ES-I3 (cell line): ENCODE data around the gene LIX1L.
"Not testable (repeated sequence)": the region's sequence is repeated elsewhere in the genome, so short reads cannot be mapped to it uniquely, and the experiment has no call there.

Source experiments
- H3K36me3 ChIP-seq: 2 replicates; pipeline ENCODE4 v1.6.1; 2013; ENCODE audit warnings: mild to moderate bottlenecking, low read length, control low read depth, moderate library complexity; ENCODE audit not compliant: insufficient read depth
- H3K4me1 ChIP-seq: 2 replicates; pipeline ENCODE4 v1.6.1; 2013; ENCODE audit warnings: mild to moderate bottlenecking, control low read depth, low read length; ENCODE audit not compliant: insufficient read depth
- H3K9ac ChIP-seq: 2 replicates; pipeline ENCODE4 v1.6.1; 2013; ENCODE audit warnings: low read depth, mild to moderate bottlenecking, low read length, moderate library complexity
- H3K9me3 ChIP-seq: 2 replicates; pipeline ENCODE4 v1.6.1; 2013; ENCODE audit warnings: mild to moderate bottlenecking, low read length, moderate library complexity; ENCODE audit not compliant: control insufficient read depth, insufficient read depth

The LIX1L gene

DNA sequence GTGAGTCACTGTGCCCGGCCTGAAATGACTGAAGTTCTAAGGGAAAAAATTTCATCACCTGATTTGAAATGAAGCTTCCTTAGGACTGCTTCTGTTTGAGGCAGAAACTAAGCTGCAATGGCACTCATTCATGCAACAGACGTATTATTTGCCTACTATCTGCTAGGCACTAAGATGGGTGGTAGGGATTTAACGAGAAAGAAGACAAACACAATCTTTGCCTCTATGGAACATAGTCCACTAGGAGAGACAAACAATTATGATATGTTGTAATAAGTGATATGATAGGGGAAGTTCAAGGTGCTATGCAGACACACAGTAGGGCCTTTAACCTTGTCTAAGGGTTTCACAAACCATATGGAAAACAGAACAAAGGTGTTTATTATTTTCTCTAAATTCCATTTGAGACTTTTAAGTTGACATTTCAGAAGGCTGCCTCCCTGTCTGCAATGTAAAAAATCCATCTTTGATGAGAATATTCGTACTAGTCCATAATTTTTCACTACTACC lies 11.3 kb downstream of the LIX1L start:
- Histone ChIP-seq H3K4me1 (peaks cover 21% of the 10 kb centered on the region), H3K9ac (no peak overlapping the region), H3K9me3 (no peaks in the 10 kb centered on the region), H3K36me3 (no peaks in the 10 kb centered on the region)

DNA sequence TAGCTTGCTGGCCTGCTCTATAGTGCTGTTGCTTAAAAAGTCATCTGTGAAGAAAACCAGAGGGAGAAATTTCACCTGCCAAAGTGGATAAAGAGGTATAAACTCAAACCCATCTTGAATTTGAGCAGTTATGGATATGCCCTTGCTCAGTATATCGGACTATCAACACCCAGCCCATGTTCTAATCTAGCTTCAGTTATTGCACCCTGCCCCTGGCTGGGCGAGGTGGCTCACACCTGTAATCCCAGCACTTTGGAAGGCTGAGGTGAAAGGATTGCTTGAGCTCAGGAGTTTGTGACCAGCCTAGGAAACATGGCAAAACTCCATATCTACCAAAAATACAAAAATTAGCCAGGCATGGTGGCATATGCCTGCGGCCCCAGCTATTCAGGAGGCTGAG lies 13.3 kb downstream of the LIX1L start:
- Histone ChIP-seq H3K9ac (no peak overlapping the region), H3K36me3 (no peaks in the 10 kb centered on the region), H3K9me3 (no peaks in the 10 kb centered on the region), H3K4me1 (peaks cover 18% of the 10 kb centered on the region)

DNA sequence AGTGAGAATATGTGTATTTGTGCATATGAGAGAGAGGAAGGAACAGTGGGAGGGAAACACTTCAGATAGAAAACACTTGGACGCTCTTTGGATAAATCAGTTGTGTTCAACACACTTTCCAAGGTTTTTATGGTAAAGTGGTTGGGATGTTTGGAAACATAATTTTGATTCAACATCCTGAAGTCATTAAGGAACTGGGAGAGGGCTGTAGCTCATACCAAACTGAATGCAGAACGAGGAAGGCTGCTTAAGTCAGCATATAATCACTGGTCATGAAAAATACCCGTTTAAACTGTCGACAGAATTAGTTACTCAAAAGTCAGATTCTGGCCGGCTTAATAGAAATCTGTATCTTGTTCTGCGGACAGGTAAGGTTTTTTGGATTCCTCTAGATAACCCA lies 14.9 kb downstream of the LIX1L start:
- Histone ChIP-seq H3K36me3 (no peaks in the 10 kb centered on the region), H3K9me3 (no peaks in the 10 kb centered on the region), H3K9ac (no peak overlapping the region), H3K4me1 (peaks cover 12% of the 10 kb centered on the region)

DNA sequence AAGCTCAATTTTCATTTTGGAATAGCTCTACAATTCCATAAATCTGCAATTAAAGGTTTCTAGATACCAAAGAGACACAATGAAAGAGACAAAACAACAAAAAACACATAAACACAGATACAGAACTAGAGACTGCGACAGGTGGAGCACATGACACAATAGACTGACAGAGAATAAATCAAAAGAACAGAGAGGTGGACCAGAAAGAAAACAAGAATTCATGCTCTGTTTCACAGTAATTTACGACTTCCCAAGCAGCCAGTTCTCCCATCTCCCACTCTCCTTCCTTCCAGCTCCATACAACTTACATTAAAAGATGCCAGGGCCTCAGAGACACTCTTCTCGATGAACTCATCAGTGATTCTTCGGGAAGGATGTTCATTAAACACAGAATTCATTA lies 15.4 kb downstream of the LIX1L start:
- no peak overlapping the region for H3K9ac ChIP-seq
- no peaks in the 10 kb centered on the region for H3K9me3 ChIP-seq
- peaks cover 7% of the 10 kb centered on the region for H3K4me1 ChIP-seq
- H3K36me3 ChIP-seq: no peaks in the 10 kb centered on the region

DNA sequence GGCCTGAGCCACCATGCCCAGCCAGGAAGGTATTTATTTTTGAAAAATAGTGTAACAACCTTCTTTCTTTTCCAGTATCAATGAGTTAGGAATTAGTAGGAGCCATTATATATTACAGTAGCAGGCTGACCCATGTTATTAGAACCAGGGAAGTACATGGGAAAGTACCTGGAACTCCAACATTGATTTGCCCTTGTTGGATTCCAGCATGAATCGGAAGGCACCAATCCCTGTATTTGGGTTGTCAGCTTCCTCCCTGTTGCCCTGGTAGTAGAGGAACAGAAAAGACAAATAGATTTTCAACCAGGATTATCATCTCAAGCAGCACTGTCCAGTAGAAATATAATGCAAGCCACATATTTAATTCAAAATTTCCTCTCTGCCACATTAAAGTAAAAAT lies 20.4 kb downstream of the LIX1L start:
- Histone ChIP-seq H3K4me1 (peaks cover 8% of the 10 kb centered on the region; the same call in 1 of the 2 replicates), H3K9ac (no peak overlapping the region)

DNA sequence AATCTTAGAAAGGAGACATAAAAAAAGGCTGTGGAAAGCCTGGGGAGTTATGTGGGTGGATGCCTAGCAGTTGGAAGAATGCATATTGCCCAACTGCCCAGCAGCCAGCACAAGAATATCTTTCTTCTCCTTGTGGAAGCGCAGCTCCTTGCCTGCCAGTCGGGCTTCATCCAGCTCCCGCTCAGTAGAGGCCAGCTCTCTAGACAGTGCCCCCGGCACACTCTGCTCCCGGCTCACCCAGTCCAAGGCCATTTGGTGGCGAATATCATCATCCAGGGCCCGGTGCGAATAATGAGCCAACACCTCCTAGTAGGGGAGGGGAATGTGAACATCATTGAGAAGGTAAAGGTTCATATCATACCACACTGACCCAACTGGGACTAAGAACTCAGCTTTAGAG lies 21.6 kb downstream of the LIX1L start:
- Histone ChIP-seq H3K9me3 (no peaks in the 10 kb centered on the region), H3K4me1 (peaks cover 11% of the 10 kb centered on the region; the same call in 1 of the 2 replicates), H3K9ac (no peak overlapping the region), H3K36me3 (0 out of 2 replicates have a peak, but pooled peaks cover 3% of the 10 kb centered on the region)

More for the DNA sequence above, 20.4 kb downstream of the LIX1L start:
- Histone ChIP-seq H3K36me3 (0 out of 2 replicates have a peak, but pooled peaks cover 3% of the 10 kb centered on the region), H3K9me3 (no peaks in the 10 kb centered on the region)

DNA sequence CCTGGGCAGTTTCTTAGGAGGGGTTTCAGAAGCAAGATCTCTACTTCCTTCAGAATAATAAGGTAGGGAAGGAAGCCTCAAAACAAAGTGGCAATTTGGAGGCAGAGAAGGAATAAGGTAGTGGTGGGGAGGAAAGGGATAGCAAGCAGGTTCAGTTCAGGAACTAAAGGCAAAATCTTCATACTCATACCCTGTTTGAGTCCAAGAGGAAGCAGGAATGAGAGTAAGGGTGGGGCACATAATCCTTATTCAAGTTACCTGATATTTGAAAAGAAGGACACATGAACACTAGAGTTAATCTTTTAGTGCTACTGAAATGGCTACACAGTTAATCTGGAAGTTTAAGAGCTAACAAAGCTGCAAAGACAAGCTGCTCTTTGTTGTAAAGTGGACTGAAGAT lies 22.1 kb downstream of the LIX1L start:
- no peaks in the 10 kb centered on the region for H3K9me3 ChIP-seq
- H3K4me1 ChIP-seq: peaks cover 11% of the 10 kb centered on the region; the same call in 1 of the 2 replicates
- H3K9ac ChIP-seq: no peak overlapping the region
- H3K36me3 ChIP-seq: 0 out of 2 replicates have a peak, but pooled peaks cover 3% of the 10 kb centered on the region

DNA sequence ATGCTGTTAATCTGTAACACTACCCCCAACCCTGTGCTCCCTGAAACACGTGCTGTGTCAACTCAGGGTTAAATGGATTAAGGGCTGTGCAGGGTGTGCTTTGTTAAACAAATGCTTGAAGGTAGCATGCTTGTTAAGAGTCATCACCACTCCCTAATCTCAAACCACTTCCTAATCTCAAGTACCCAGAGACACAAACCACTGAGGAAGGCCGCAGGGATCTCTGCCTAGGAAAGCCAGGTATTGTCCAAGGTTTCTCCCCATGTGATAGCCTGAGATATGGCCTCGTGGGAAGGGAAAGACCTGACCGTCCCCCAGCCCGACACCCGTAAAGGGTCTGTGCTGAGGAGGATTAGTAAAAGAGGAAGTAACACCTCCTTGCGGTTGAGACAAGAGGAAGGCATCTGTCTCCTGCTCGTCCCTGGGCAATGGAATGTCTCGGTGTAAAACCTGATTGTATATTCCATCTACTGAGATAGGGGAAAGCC lies 25.3 kb downstream of the LIX1L start:
- H3K36me3 ChIP-seq, H3K9me3 ChIP-seq, H3K9ac ChIP-seq: not testable (repeated sequence)
- H3K4me1 ChIP-seq: peaks cover 11% of the 10 kb centered on the region; the same call in 1 of the 2 replicates

DNA sequence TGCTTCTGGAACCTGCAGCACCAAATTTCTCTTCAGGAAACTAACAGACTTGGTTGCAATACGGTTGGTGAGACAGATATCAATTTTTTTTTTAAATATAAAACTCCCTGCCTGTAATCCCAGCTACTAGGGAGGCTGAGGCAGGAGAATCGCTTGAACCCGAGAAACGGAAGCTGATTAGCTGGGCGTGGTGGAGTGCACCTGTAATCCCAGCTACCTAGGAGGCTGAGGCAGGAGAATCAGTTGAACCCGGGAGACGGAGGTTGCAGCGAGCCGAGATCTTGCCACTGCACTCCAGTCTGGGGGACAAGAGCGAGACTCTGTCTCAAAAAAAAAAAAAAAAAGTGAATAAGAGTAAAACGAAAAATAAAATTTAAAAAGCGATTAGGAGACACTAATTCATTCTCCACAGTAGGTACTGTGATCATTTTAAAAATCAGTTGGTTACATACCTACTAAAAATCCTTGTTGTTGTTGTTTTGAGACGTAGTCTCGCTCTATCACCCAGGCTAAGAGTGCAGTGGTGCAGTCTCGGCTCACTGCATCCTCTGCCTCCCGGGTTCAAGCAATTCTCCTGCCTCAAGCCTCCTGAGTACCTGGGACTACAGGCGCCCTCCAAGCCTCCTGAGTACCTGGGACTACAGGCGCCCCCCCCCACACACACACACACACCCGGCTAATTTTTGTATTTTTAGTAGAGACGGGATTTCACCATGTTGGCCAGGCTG lies 29.7 kb downstream of the LIX1L start:
- Histone ChIP-seq H3K36me3 (peaks cover 14% of the 10 kb centered on the region), H3K9ac (peak overlapping the region; percentile 94)

DNA sequence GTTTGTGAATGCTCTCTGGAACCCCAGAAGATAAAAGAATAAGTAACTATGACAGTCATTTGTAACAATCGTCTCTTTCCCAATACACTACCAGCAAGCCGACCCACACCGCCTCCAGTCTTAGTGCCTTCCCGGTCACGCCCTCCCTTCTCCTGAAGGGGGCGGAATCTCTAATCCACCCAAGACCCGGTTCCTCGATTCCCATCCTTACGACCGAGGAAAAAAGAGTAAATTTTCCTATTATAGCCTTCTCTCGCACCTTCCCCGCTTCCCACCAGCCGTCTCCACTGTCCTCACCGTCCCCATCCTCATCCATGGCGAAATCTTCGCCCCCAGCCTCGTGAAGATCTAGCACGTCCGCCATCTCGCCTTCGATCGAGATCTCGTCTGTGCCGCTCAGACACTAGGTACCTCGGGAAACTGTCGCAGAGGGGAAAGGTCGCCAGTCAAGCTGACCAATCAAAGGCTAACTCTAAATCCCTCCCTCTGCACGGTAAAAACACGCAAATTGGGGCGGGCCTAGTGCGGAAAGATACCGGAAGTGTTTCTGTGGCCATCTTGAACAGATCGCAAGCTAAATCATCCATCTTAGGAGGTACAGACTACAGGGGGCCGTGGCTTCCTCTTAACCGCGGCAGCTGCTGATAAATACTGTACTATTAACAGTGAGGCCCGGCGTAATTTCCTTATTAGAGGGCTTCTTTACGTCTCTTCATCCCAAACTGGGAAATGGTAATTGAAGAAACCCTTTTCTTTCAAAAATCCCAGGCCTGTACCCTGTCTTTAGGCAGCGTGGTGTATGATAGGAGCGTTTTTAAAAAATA lies 30.5 kb downstream of the LIX1L start, which contains the start of gene RBM8A:
Gene RBM8A (minus strand): TSS at position 422 of the 824 bp plus-strand sequence. CDS start 58 bp downstream, at position 364.
- Histone ChIP-seq H3K36me3 (peaks cover 15% of the 10 kb centered on the region), H3K4me1 (peaks cover 8% of the 10 kb centered on the region), H3K9me3 (no peaks in the 10 kb centered on the region), H3K9ac (peak within 1 kb of the TSS; percentile 94)

More for the DNA sequence above, 29.7 kb downstream of the LIX1L start:
- Histone ChIP-seq H3K9me3 (no peaks in the 10 kb centered on the region), H3K4me1 (peaks cover 11% of the 10 kb centered on the region)

DNA sequence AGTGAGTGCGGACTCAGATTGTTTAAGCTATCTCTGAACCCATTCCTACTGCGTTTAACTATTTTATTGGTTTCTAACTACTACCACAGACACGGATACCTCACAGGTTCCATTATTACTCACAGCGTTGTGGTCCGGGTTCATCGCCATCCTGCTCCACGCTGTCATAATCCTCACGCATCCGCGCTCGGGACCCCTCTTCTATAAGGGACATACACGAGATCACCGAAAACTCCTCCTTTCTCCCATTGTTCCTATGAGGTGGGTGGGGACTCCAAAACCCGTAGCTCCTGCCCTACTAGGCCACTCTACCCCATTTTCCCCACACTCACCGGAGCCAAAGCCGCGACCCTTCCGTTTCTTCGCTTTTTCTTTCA lies 31.1 kb downstream of the LIX1L start:
- peaks cover 15% of the 10 kb centered on the region for H3K36me3 ChIP-seq
- peaks cover 6% of the 10 kb centered on the region for H3K4me1 ChIP-seq
- H3K9ac ChIP-seq: peak overlapping the region; percentile 94
- no peaks in the 10 kb centered on the region for H3K9me3 ChIP-seq

DNA sequence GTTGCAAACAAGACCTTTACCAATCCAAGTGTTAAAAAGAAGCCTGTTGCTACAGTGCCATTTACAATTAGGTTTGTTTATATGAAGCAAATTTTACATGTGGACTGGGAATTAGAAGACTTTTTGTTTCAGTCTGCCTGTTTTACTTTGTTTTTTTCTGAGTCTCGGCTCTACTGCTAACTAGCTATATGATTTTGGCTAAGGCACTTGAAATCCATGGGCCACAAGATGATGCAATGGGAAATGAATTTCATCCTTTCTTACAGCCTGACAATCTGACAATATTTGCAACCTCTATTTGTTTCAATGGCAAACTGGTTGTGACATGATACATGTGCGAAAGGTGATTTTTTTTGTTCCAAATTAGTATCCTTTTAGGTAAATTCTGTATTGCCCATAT lies 35.6 kb downstream of the LIX1L start:
- Histone ChIP-seq H3K36me3 (peaks cover 15% of the 10 kb centered on the region), H3K9me3 (no peaks in the 10 kb centered on the region), H3K4me1 (peaks cover 6% of the 10 kb centered on the region), H3K9ac (no peak overlapping the region)

DNA sequence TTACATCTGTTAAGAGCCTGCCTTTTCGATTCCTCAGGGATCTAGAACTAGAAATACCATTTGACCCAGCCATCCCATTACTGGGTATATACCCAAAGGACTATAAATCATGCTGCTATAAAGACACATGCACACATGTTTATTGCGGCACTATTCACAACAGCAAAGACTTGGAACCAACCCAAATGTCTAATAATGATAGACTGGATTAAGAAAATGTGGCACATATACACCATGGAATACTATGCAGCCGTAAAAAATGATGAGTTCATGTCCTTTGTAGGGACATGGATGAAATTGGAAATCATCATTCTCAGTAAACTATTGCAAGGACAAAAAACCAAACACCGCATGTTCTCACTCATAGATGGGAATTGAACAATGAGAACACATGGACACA lies 37.5 kb downstream of the LIX1L start:
- peak overlapping the region; percentile 67; the same call in 1 of the 2 replicates for H3K9ac ChIP-seq
- H3K4me1 ChIP-seq, H3K36me3 ChIP-seq, H3K9me3 ChIP-seq: not testable (repeated sequence)
